D341Med (cell line): Measurements from ENCODE around the gene IQSEC1.
A peak's percentile ranks its signal among the peaks of the same experiment; 100 is the strongest.

Source experiments
- DNase-seq: peaks from one replicate; pipeline ENCODE4 v3.0.0; 2012; ENCODE audit warnings: low spot score

The IQSEC1 gene

GRCh38 chr3:13047296-13048165 lies 25.7 kb downstream of the IQSEC1 start:
- no peak for DNase-seq

GRCh38 chr3:13046569-13047274 lies 26.5 kb downstream of the IQSEC1 start:
- no peak for DNase-seq

- no peak for DNase-seq
These were observed 27.2 kb downstream of the IQSEC1 start for GRCh38 chr3:13045904-13046568.

GRCh38 chr3:13045241-13045903 lies 27.9 kb downstream of the IQSEC1 start:
- no peak for DNase-seq

GRCh38 chr3:13044496-13045240 lies 28.6 kb downstream of the IQSEC1 start:
- no peak for DNase-seq

- DNase-seq = no peak
These were observed 29.6 kb downstream of the IQSEC1 start for GRCh38 chr3:13043656-13044055.

GRCh38 chr3:13042715-13043271 lies 30.4 kb downstream of the IQSEC1 start:
- DNase-seq = no peak

- DNase-seq = no peak
These were observed 31.0 kb downstream of the IQSEC1 start for GRCh38 chr3:13042127-13042701.

GRCh38 chr3:13041113-13041776 lies 32.0 kb downstream of the IQSEC1 start:
- no peak for DNase-seq

- no peak for DNase-seq
These were observed 32.7 kb downstream of the IQSEC1 start for GRCh38 chr3:13040361-13041074.

- DNase-seq = peak; percentile 70
These were observed 33.9 kb downstream of the IQSEC1 start for GRCh38 chr3:13039213-13039896.

GRCh38 chr3:13037458-13038117 lies 35.6 kb downstream of the IQSEC1 start:
- no peak for DNase-seq

GRCh38 chr3:13034861-13035260 lies 38.4 kb downstream of the IQSEC1 start:
- no peak for DNase-seq

- no peak for DNase-seq
These were observed 39.0 kb downstream of the IQSEC1 start for GRCh38 chr3:13034109-13034800.

- DNase-seq = no peak
These were observed 41.0 kb downstream of the IQSEC1 start for GRCh38 chr3:13032206-13032605.

GRCh38 chr3:13031621-13032020 lies 41.6 kb downstream of the IQSEC1 start:
- DNase-seq = no peak

- no peak for DNase-seq
These were observed 42.5 kb downstream of the IQSEC1 start for GRCh38 chr3:13030684-13031083.
